HS-5 (cell line): ENCODE results near the gene ARMC5.
"Not testable (repeated sequence)": the region's sequence is repeated elsewhere in the genome, so short reads cannot be mapped to it uniquely, and the experiment has no call there.

ENCODE experiments used
- DNase-seq: peaks from one replicate; pipeline ENCODE4 v3.0.0-alpha.2; 2012; ENCODE audit warnings: low read depth

The ARMC5 gene

GRCh38 chr16:31430380-31431052, 28.8 kb upstream of the ARMC5 start:
- DNase-seq = no peak

GRCh38 chr16:31435341-31436220, 23.7 kb upstream of the ARMC5 start:
- no peak for DNase-seq

GRCh38 chr16:31436221-31437045, 22.9 kb upstream of the ARMC5 start:
- no peak for DNase-seq

- no peak for DNase-seq
These were observed 20.9 kb upstream of the ARMC5 start for GRCh38 chr16:31438414-31438813.

- DNase-seq = not testable (repeated sequence)
These were observed 20.3 kb upstream of the ARMC5 start for GRCh38 chr16:31439023-31439422.

GRCh38 chr16:31439519-31439918, 19.8 kb upstream of the ARMC5 start:
- DNase-seq = no peak

- no peak for DNase-seq
These were observed 18.7 kb upstream of the ARMC5 start for GRCh38 chr16:31440516-31441184.

- no peak for DNase-seq
These were observed 17.3 kb upstream of the ARMC5 start for GRCh38 chr16:31441956-31442355.

- not testable (repeated sequence) for DNase-seq
These were observed 13.4 kb upstream of the ARMC5 start for GRCh38 chr16:31445931-31446330.

GRCh38 chr16:31451201-31451600, 8.1 kb upstream of the ARMC5 start:
- no peak for DNase-seq

GRCh38 chr16:31451681-31452351, 7.5 kb upstream of the ARMC5 start:
- peak; percentile 18 for DNase-seq

GRCh38 chr16:31452631-31453106, 6.6 kb upstream of the ARMC5 start:
- peak; percentile 82 for DNase-seq

GRCh38 chr16:31453255-31454204, 5.8 kb upstream of the ARMC5 start:
- DNase-seq = peak; percentile 20

GRCh38 chr16:31455601-31456314, 3.5 kb upstream of the ARMC5 start:
- no peak for DNase-seq

- DNase-seq = no peak
These were observed 2.3 kb upstream of the ARMC5 start for GRCh38 chr16:31456988-31457360.

GRCh38 chr16:31458073-31458843, 1.0 kb upstream of the ARMC5 start:
- DNase-seq = no peak

GRCh38 chr16:31459687-31460581, 633 bp downstream of the ARMC5 start:
- peak; percentile 96 for DNase-seq

- DNase-seq = no peak
These were observed 1.3 kb downstream of the ARMC5 start for GRCh38 chr16:31460582-31461002.
